Activated T-cell treated with anti-CD3 and anti-CD28 coated beads, Interleukin-2, amount 50 U/mL, for 72 hours (primary cell): ENCODE data around the gene DNAJC6. TPM values are rescaled to one million over a fixed set of nuclear protein-coding genes. Genes with fewer than 3 reads are reported as not detected.

Experiments used
- ATAC-seq, 2 donors: fragments of 150-1000 bp; cut with Tn5 transposase; replicated peaks in 1 of 2; 2 replicates each; pipeline ENCODE4 v1.10.0; 2021; ENCODE audit warnings: moderate library complexity in 2 of 2, mild to moderate bottlenecking in 1 of 2
- DNase-seq, 2 donors: peaks; one replicate each; pipeline ENCODE4 v3.0.0; 2021 to 2022; ENCODE audit warnings: mixed read lengths in 1 of 2
- H3K27ac Mint-ChIP-seq: one replicate; pipeline ENCODE4 v1.8.0; 2022; ENCODE audit warnings: mild to moderate bottlenecking, moderate library complexity, mixed read lengths
- H3K27me3 Mint-ChIP-seq: one replicate; pipeline ENCODE4 v1.8.0; 2022; ENCODE audit warnings: low read depth, mixed read lengths
- H3K36me3 Mint-ChIP-seq, 2 donors: one replicate each; pipeline ENCODE4 v1.8.0; 2022; ENCODE audit warnings: mixed read lengths in 2 of 2, mild to moderate bottlenecking in 1 of 2; ENCODE audit not compliant: insufficient read depth in 2 of 2
- H3K4me1 Mint-ChIP-seq: one replicate; pipeline ENCODE4 v1.8.0; 2022; ENCODE audit warnings: low read depth, mixed read lengths
- H3K4me3 Mint-ChIP-seq, 2 donors: one replicate each; pipeline ENCODE4 v1.8.0; 2022; ENCODE audit warnings: mild to moderate bottlenecking in 2 of 2, mixed read lengths in 2 of 2, moderate library complexity in 2 of 2
- H3K9me3 Mint-ChIP-seq, 2 donors: one replicate each; pipeline ENCODE4 v1.8.0; 2022; ENCODE audit warnings: mixed read lengths in 2 of 2
- total RNA-seq, 2 donors: library from RNA; stranded (reverse); gene quantifications; one replicate each; pipeline ENCODE4 v1.2.3, GENCODE V29; 2022

The DNAJC6 gene
- total RNA-seq, result 1 to 10 TPM; 2.3 to 3.1 TPM

GRCh38 chr1:65309304-65310077, at the start of gene DNAJC6:
Gene DNAJC6 (plus strand): TSS chr1:65309543. CDS start chr1:65309746, 203 bp downstream.
- H3K27ac Mint-ChIP-seq, result no peak within 1 kb of the TSS
- peak; percentile 68 for DNase-seq
- peaks cover 5% of the 10 kb centered on the region for H3K4me1 Mint-ChIP-seq
- ATAC-seq, result peak; percentile 88 to 90
- no peaks in the 10 kb centered on the region for H3K9me3 Mint-ChIP-seq
- peaks cover 1 to 3% of the 10 kb centered on the region in 2 donors for H3K36me3 Mint-ChIP-seq
- H3K27me3 Mint-ChIP-seq, result peaks cover 59% of the 10 kb centered on the region
- H3K4me3 Mint-ChIP-seq, result peak within 1 kb of the TSS; percentile 84 to 88

- Mint-ChIP-seq H3K4me3 (no peak overlapping the region), H3K9me3 (no peaks in the 10 kb centered on the region), H3K36me3 (peaks cover 0 to 2% of the 10 kb centered on the region in 2 donors), H3K27me3 (peaks cover 31% of the 10 kb centered on the region), H3K27ac (no peak overlapping the region), H3K4me1 (peaks cover 33% of the 10 kb centered on the region)
- DNase-seq (no peak), ATAC-seq (peak; percentile 8 to 30)
Measured at GRCh38 chr1:65259816-65260215, 49.5 kb upstream of the DNAJC6 start.

DNA sequence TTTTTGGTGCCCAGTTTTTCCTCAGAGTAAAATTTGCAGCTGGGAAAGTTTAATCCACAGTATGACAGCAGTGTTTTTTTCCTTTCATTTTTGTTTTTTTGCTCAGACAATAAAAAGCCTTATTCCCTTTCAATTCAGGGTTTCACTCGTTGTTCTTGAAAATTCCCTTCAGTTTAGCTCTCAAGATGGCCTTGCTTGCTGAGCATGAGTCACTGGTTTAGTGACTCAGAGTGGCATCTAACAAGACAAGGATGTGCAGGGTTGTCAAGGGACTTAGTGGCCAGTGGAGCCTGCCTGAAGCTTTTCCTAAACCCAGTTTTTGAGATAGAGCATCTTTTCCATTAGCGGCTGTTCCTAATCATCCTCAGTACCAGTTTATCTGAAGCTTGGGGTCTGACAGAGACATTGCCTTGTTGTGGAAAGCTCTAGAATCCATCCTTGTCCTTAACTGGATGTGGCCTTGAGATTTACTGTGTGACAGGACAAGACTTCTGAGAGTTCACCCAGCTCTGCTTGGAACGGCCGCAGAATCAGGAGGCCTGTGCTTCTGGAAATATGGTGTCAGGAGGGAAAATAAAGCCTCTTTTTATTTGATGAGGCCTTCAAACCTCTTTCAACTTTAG, 48.4 kb upstream of the DNAJC6 start:
- Mint-ChIP-seq H3K27ac (no peak overlapping the region), H3K9me3 (no peaks in the 10 kb centered on the region), H3K27me3 (peaks cover 33% of the 10 kb centered on the region), H3K36me3 (no peaks in the 10 kb centered on the region), H3K4me3 (peak overlapping the region in 1 of 2 donors; percentile 33), H3K4me1 (peaks cover 37% of the 10 kb centered on the region)
- ATAC-seq, result peak; percentile 86 to 89
- DNase-seq, result peak in 1 of 2 donors; percentile 27

GRCh38 chr1:65263286-65263685, 46.1 kb upstream of the DNAJC6 start:
- ATAC-seq, result no peak

DNA sequence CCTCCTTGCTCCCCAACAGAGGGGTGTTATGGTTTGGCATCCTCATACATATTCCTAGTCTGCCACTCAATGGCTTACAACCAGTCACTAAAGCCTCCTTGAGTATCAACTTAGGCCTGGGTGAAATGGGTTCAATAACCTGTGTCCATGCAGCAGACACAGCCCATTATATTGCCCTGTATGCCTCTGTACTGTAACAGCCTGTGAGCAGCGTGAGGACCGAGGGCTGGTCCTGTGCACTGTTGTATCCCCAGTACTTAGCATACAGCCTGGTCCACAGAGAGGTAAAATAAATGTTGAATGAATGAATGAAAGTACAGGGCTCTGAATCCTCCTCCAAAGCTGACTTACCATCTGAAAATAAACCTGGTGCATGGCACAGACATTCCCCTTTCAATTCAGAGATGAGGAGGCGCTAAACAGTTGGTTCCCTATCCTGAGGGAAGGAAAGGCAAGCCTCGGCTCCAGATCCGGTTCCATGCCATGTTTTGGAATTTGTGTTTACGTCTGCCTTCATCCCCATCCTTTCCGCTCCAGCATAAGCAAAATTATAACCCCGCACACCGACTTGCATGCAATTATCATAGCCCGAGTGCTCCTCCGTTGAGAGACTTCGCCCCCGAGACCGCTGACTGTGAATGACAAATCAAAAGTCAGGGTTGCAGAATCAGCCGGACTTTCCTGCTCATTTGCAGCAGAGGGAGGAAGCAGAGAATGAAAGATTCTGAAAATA, 45.0 kb upstream of the DNAJC6 start:
- Mint-ChIP-seq H3K27me3 (peaks cover 50% of the 10 kb centered on the region), H3K4me1 (peaks cover 38% of the 10 kb centered on the region), H3K36me3 (no peaks in the 10 kb centered on the region), H3K27ac (no peak overlapping the region), H3K4me3 (peak overlapping the region; percentile 49 to 59), H3K9me3 (no peaks in the 10 kb centered on the region)
- peak in 1 of 2 donors; percentile 4 for DNase-seq
- ATAC-seq, result no peak

More at GRCh38 chr1:65263286-65263685, 46.1 kb upstream of the DNAJC6 start:
- no peaks in the 10 kb centered on the region for H3K9me3 Mint-ChIP-seq
- no peaks in the 10 kb centered on the region for H3K36me3 Mint-ChIP-seq
- peaks cover 40% of the 10 kb centered on the region for H3K4me1 Mint-ChIP-seq
- H3K4me3 Mint-ChIP-seq, result no peak overlapping the region
- H3K27ac Mint-ChIP-seq, result no peak overlapping the region
- DNase-seq, result no peak
- peaks cover 44% of the 10 kb centered on the region for H3K27me3 Mint-ChIP-seq

- H3K36me3 Mint-ChIP-seq, result no peaks in the 10 kb centered on the region
- H3K27ac Mint-ChIP-seq, result no peak overlapping the region
- peak overlapping the region; percentile 35 to 80 for H3K4me3 Mint-ChIP-seq
- peaks cover 29% of the 10 kb centered on the region for H3K4me1 Mint-ChIP-seq
- peaks cover 56% of the 10 kb centered on the region for H3K27me3 Mint-ChIP-seq
- ATAC-seq (no peak), DNase-seq (no peak)
- H3K9me3 Mint-ChIP-seq, result no peaks in the 10 kb centered on the region
Measured at GRCh38 chr1:65265296-65265650, 44.1 kb upstream of the DNAJC6 start.

GRCh38 chr1:65265651-65266351, 43.5 kb upstream of the DNAJC6 start:
- DNase-seq, result peak; percentile 19 to 30
- Mint-ChIP-seq H3K27me3 (peaks cover 56% of the 10 kb centered on the region), H3K27ac (no peak overlapping the region), H3K4me1 (peaks cover 24% of the 10 kb centered on the region), H3K9me3 (no peaks in the 10 kb centered on the region), H3K4me3 (peak overlapping the region; percentile 35 to 80), H3K36me3 (no peaks in the 10 kb centered on the region)
- ATAC-seq, result peak; percentile 52 to 68

- DNase-seq (no peak), ATAC-seq (no peak)
- no peaks in the 10 kb centered on the region for H3K9me3 Mint-ChIP-seq
- H3K27me3 Mint-ChIP-seq, result peaks cover 56% of the 10 kb centered on the region
- H3K27ac Mint-ChIP-seq, result no peak overlapping the region
- H3K36me3 Mint-ChIP-seq, result no peaks in the 10 kb centered on the region
- H3K4me1 Mint-ChIP-seq, result peaks cover 18% of the 10 kb centered on the region
- H3K4me3 Mint-ChIP-seq, result peak overlapping the region; percentile 35 to 80
Measured at GRCh38 chr1:65266476-65266875, 42.9 kb upstream of the DNAJC6 start.

GRCh38 chr1:65267271-65267670, 42.1 kb upstream of the DNAJC6 start:
- Mint-ChIP-seq H3K36me3 (no peaks in the 10 kb centered on the region), H3K4me3 (peak overlapping the region in 1 of 2 donors; percentile 6), H3K27ac (no peak overlapping the region), H3K4me1 (peaks cover 18% of the 10 kb centered on the region), H3K9me3 (no peaks in the 10 kb centered on the region), H3K27me3 (peaks cover 56% of the 10 kb centered on the region)
- no peak for ATAC-seq
- DNase-seq, result no peak

- DNase-seq, result no peak
- no peaks in the 10 kb centered on the region for H3K36me3 Mint-ChIP-seq
- no peaks in the 10 kb centered on the region for H3K9me3 Mint-ChIP-seq
- ATAC-seq, result no peak
- H3K4me1 Mint-ChIP-seq, result peaks cover 18% of the 10 kb centered on the region
- no peak overlapping the region for H3K27ac Mint-ChIP-seq
- H3K27me3 Mint-ChIP-seq, result peaks cover 54% of the 10 kb centered on the region
- H3K4me3 Mint-ChIP-seq, result no peak overlapping the region
Measured at GRCh38 chr1:65267683-65268082, 41.7 kb upstream of the DNAJC6 start.

GRCh38 chr1:65269612-65270011, 39.7 kb upstream of the DNAJC6 start:
- H3K9me3 Mint-ChIP-seq, result no peaks in the 10 kb centered on the region
- no peak overlapping the region for H3K4me3 Mint-ChIP-seq
- H3K27me3 Mint-ChIP-seq, result peaks cover 43% of the 10 kb centered on the region
- no peak overlapping the region for H3K27ac Mint-ChIP-seq
- no peak for ATAC-seq
- no peak for DNase-seq
- peaks cover 15% of the 10 kb centered on the region for H3K4me1 Mint-ChIP-seq
- H3K36me3 Mint-ChIP-seq, result no peaks in the 10 kb centered on the region

- Mint-ChIP-seq H3K36me3 (no peaks in the 10 kb centered on the region), H3K27me3 (peaks cover 12% of the 10 kb centered on the region), H3K4me3 (no peak overlapping the region), H3K9me3 (no peaks in the 10 kb centered on the region), H3K27ac (no peak overlapping the region), H3K4me1 (no peaks in the 10 kb centered on the region)
- DNase-seq (no peak), ATAC-seq (no peak)
Measured at GRCh38 chr1:65276197-65276939, 33.0 kb upstream of the DNAJC6 start.
